Measurements from ENCODE around the gene ORM2. TPM values are rescaled to one million over a fixed set of nuclear protein-coding genes. Genes with fewer than 3 reads are reported as not detected.

ORM2 gene
- total RNA-seq, 1 donor from 2014 or later: not detected

DNA sequence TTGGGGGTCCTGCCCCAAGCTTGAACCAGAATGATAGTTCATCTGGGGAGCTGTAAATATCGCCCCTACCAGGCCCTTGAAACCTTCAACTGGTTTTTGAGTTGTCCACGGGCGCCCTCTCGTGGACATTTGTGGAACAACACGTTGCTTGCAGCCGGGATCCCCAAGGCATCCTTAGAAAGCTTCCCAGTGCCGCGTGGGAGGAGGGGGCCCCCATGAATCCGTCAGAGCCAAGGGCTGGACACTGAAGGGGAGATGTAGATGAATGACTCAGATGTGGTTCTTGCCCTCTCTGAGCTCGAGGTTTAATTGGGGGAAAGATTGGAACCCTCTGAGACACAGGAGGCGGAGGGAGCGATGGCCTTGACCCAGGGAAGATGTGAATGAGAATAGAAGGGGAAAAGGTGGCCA is 38.6 kb upstream of the ORM2 start:
- Mint-ChIP-seq H3K27me3 (ENCODE audit: low read depth, unreplicated experiment) (no peaks in the 10 kb centered on the region), H3K9me3 (ENCODE audit: unreplicated experiment) (peaks cover 7% of the 10 kb centered on the region), H3K27ac (ENCODE audit: unreplicated experiment) (peak overlapping the region; percentile 89), H3K4me3 (ENCODE audit: unreplicated experiment) (no peak overlapping the region), H3K36me3 (ENCODE audit: low read depth, unreplicated experiment) (peaks cover 31% of the 10 kb centered on the region), H3K4me1 (ENCODE audit: low read depth, unreplicated experiment) (peaks cover 18% of the 10 kb centered on the region)
- DNase-seq (ENCODE audit: low read depth): peak; percentile 31
- H4K20me1 ChIP-seq (ENCODE audit: insufficient read depth, low read length): no peaks in the 10 kb centered on the region
- H3K4me1 ChIP-seq (ENCODE audit: insufficient read depth, low read length): peaks cover 17% of the 10 kb centered on the region
- no peak overlapping the region for H3K27ac ChIP-seq (ENCODE audit: low read depth, low read length)
- H3K36me3 ChIP-seq (ENCODE audit: insufficient read depth, low read length): peaks cover 16% of the 10 kb centered on the region
- no peak for FAIRE-seq
- no peaks in the 10 kb centered on the region for H3K79me2 ChIP-seq (ENCODE audit: insufficient read depth, low read length)
- H3K27me3 ChIP-seq (ENCODE audit: insufficient read depth, low read length): no peaks in the 10 kb centered on the region
- H3K9me3 ChIP-seq (ENCODE audit: insufficient read depth, low read depth, low read length): no peaks in the 10 kb centered on the region
- TF ChIP-seq, protein P1, sequence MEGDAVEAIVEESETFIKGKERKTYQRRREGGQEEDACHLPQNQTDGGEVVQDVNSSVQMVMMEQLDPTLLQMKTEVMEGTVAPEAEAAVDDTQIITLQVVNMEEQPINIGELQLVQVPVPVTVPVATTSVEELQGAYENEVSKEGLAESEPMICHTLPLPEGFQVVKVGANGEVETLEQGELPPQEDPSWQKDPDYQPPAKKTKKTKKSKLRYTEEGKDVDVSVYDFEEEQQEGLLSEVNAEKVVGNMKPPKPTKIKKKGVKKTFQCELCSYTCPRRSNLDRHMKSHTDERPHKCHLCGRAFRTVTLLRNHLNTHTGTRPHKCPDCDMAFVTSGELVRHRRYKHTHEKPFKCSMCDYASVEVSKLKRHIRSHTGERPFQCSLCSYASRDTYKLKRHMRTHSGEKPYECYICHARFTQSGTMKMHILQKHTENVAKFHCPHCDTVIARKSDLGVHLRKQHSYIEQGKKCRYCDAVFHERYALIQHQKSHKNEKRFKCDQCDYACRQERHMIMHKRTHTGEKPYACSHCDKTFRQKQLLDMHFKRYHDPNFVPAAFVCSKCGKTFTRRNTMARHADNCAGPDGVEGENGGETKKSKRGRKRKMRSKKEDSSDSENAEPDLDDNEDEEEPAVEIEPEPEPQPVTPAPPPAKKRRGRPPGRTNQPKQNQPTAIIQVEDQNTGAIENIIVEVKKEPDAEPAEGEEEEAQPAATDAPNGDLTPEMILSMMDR (IDR thresholded peaks at IDR 0.05; ENCODE audit: insufficient read depth, low read depth, low read length): peak; percentile 73
- no peak for TF ChIP-seq EZH2 (IDR thresholded peaks at IDR 0.05; ENCODE audit: insufficient read depth, low read length)
- no peak overlapping the region for H3K4me2 ChIP-seq (ENCODE audit: low read length)
- H2AFZ ChIP-seq (ENCODE audit: low read depth, low read length): no peak overlapping the region
- H3K9ac ChIP-seq (ENCODE audit: low read length): no peak overlapping the region
- H3K4me3 ChIP-seq (ENCODE audit: insufficient read depth, low read depth, low read length): no peak overlapping the region

- no peak overlapping the region for H3K4me3 ChIP-seq (ENCODE audit: insufficient read depth, low read depth, low read length)
- DNase-seq (ENCODE audit: low read depth) (no peak), FAIRE-seq (no peak)
- H3K36me3 ChIP-seq (ENCODE audit: insufficient read depth, low read length): peaks cover 24% of the 10 kb centered on the region
- no peak overlapping the region for H3K4me2 ChIP-seq (ENCODE audit: low read length)
- H3K4me1 ChIP-seq (ENCODE audit: insufficient read depth, low read length): peaks cover 14% of the 10 kb centered on the region
- Mint-ChIP-seq H3K27ac (ENCODE audit: unreplicated experiment) (no peak overlapping the region), H3K4me3 (ENCODE audit: unreplicated experiment) (no peak overlapping the region), H3K4me1 (ENCODE audit: low read depth, unreplicated experiment) (peaks cover 14% of the 10 kb centered on the region), H3K36me3 (ENCODE audit: low read depth, unreplicated experiment) (peaks cover 33% of the 10 kb centered on the region), H3K27me3 (ENCODE audit: low read depth, unreplicated experiment) (no peaks in the 10 kb centered on the region), H3K9me3 (ENCODE audit: unreplicated experiment) (peaks cover 7% of the 10 kb centered on the region)
- H3K9me3 ChIP-seq (ENCODE audit: insufficient read depth, low read depth, low read length): no peaks in the 10 kb centered on the region
- H3K27ac ChIP-seq (ENCODE audit: low read depth, low read length): no peak overlapping the region
- no peaks in the 10 kb centered on the region for H4K20me1 ChIP-seq (ENCODE audit: insufficient read depth, low read length)
- no peaks in the 10 kb centered on the region for H3K79me2 ChIP-seq (ENCODE audit: insufficient read depth, low read length)
- no peak overlapping the region for H3K9ac ChIP-seq (ENCODE audit: low read length)
- H2AFZ ChIP-seq (ENCODE audit: low read depth, low read length): no peak overlapping the region
- no peaks in the 10 kb centered on the region for H3K27me3 ChIP-seq (ENCODE audit: insufficient read depth, low read length)
- TF ChIP-seq, protein P1 (IDR thresholded peaks at IDR 0.05; ENCODE audit: insufficient read depth, low read depth, low read length): no peak
- no peak for TF ChIP-seq EZH2 (IDR thresholded peaks at IDR 0.05; ENCODE audit: insufficient read depth, low read length)
These were observed 37.6 kb upstream of the ORM2 start for GRCh38 chr9:114291886-114292590.

DNA sequence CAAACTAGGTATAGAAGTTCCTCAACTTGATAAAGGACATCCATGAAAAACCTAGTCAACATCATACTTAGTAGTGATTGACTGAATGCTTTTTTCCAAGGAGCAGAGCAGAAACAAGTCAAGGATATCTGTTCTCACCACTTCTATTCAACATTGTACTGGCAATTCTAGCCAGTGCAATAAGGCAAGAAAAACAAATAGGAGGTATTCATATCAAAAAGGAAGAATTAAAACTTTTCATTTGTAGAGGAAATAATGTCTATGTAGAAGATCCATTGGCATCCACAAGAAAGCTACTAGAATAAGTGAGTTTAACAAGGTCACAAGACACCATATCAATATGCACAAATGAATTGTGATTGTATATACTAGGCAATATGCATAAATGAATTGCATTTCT is 35.0 kb upstream of the ORM2 start:
- Histone ChIP-seq H3K4me3 (ENCODE audit: insufficient read depth, low read depth, low read length) (no peak overlapping the region), H3K4me1 (ENCODE audit: insufficient read depth, low read length) (no peaks in the 10 kb centered on the region), H3K4me2 (ENCODE audit: low read length) (no peak overlapping the region), H3K79me2 (ENCODE audit: insufficient read depth, low read length) (no peaks in the 10 kb centered on the region), H3K27me3 (ENCODE audit: insufficient read depth, low read length) (no peaks in the 10 kb centered on the region), H2AFZ (ENCODE audit: low read depth, low read length) (no peak overlapping the region), H4K20me1 (ENCODE audit: insufficient read depth, low read length) (no peaks in the 10 kb centered on the region), H3K9ac (ENCODE audit: low read length) (no peak overlapping the region), H3K27ac (ENCODE audit: low read depth, low read length) (no peak overlapping the region), H3K36me3 (ENCODE audit: insufficient read depth, low read length) (peaks cover 29% of the 10 kb centered on the region), H3K9me3 (ENCODE audit: insufficient read depth, low read depth, low read length) (no peaks in the 10 kb centered on the region)
- FAIRE-seq (no peak), DNase-seq (ENCODE audit: low read depth) (no peak)
- H3K4me1 Mint-ChIP-seq (ENCODE audit: low read depth, unreplicated experiment): peaks cover 3% of the 10 kb centered on the region
- no peak overlapping the region for H3K27ac Mint-ChIP-seq (ENCODE audit: unreplicated experiment)
- no peaks in the 10 kb centered on the region for H3K27me3 Mint-ChIP-seq (ENCODE audit: low read depth, unreplicated experiment)
- peaks cover 7% of the 10 kb centered on the region for H3K9me3 Mint-ChIP-seq (ENCODE audit: unreplicated experiment)
- no peak overlapping the region for H3K4me3 Mint-ChIP-seq (ENCODE audit: unreplicated experiment)
- no peak for TF ChIP-seq EZH2 (IDR thresholded peaks at IDR 0.05; ENCODE audit: insufficient read depth, low read length)
- TF ChIP-seq, protein P1 (IDR thresholded peaks at IDR 0.05; ENCODE audit: insufficient read depth, low read depth, low read length): no peak
- peaks cover 41% of the 10 kb centered on the region for H3K36me3 Mint-ChIP-seq (ENCODE audit: low read depth, unreplicated experiment)

All from astrocyte (in vitro differentiated cells and primary cell).